Panc1 (cell line): ENCODE measurements around the gene NSUN2. TPM values are rescaled to one million over a fixed set of nuclear protein-coding genes. Genes with fewer than 3 reads are reported as not detected.

Source experiments
- ATAC-seq: fragments of 200-7000 bp; cut with Tn5 transposase; 2 replicates; pipeline ENCODE4 v1.9.1; 2020; ENCODE audit warnings: mild to moderate bottlenecking, moderate library complexity
- BruUV-seq: library from RNA; stranded (reverse); fragments of 400-500 nt; replicated peaks from 2 replicates; lab custom pipeline; 2021; lab: Mats Ljungman, UMichigan
- CTCF ChIA-PET: fragments of 300-600 bp; sonication (Branson Sonifier 250); formaldehyde crosslinking; loops from one replicate; lab custom pipeline; 2022; ENCODE audit warnings: antibody characterized with exemption; lab: Charles Lee
- POLR2A ChIA-PET: fragments of 300-600 bp; sonication (Branson Sonifier 250); formaldehyde crosslinking; loops from one replicate; lab custom pipeline; 2022; ENCODE audit warnings: antibody characterized with exemption; lab: Charles Lee
- DNase-seq: peaks from one replicate; pipeline ENCODE4 v3.0.0-alpha.2; 2010; ENCODE audit warnings: low read depth, low spot score
- H3K27ac ChIP-seq: 2 replicates; pipeline ENCODE4 v1.5.1; 2011; ENCODE audit warnings: mild to moderate bottlenecking, low read length, inconsistent platforms
- H3K27me3 ChIP-seq: fragments of 200-500 bp; sonication (Bioruptor generic); 2 replicates; pipeline ENCODE4 v1.6.0; 2014; ENCODE audit warnings: low read length, inconsistent platforms; ENCODE audit not compliant: control insufficient read depth, insufficient read depth
- H3K36me3 ChIP-seq: fragments of 200-500 bp; sonication (Bioruptor generic); 2 replicates; pipeline ENCODE4 v1.5.1; 2014; ENCODE audit warnings: inconsistent platforms, mild to moderate bottlenecking, low read length, moderate library complexity; ENCODE audit not compliant: control insufficient read depth, insufficient read depth
- H3K4me1 ChIP-seq: 2 replicates; pipeline ENCODE4 v1.5.1; 2011; ENCODE audit warnings: inconsistent platforms, mild to moderate bottlenecking, low read length, moderate library complexity; ENCODE audit not compliant: control insufficient read depth, insufficient read depth
- H3K4me3 ChIP-seq, 2 experiments: 2 replicates each; pipeline ENCODE4 v1.5.1; 2011 to 2012; ENCODE audit warnings: low read depth in 2 of 2, low read length in 2 of 2, mild to moderate bottlenecking in 2 of 2, inconsistent platforms in 1 of 2, moderate library complexity in 1 of 2
- H3K9me3 ChIP-seq: fragments of 200-500 bp; sonication (Bioruptor generic); 2 replicates; pipeline ENCODE4 v1.5.1; 2014; ENCODE audit warnings: low read depth, mild to moderate bottlenecking, inconsistent platforms, low read length, moderate library complexity; ENCODE audit not compliant: control insufficient read depth, insufficient read depth
- CTCF ChIP-seq: fragments of 450-650 bp; IDR thresholded peaks from 2 replicates; pipeline ENCODE4 v1.5.1; 2017; ENCODE audit warnings: mild to moderate bottlenecking
- POLR2AphosphoS5 ChIP-seq: IDR thresholded peaks from 2 replicates; pipeline ENCODE4 v1.6.1; 2012; ENCODE audit warnings: mild to moderate bottlenecking, low read depth, low read length, moderate library complexity
- REST ChIP-seq, 2 experiments: IDR thresholded peaks; 2 replicates each; pipeline ENCODE4 v1.6.1; 2011 to 2012; ENCODE audit warnings: low read depth in 2 of 2, control low read depth in 1 of 2, low read length in 1 of 2, mild to moderate bottlenecking in 1 of 2, moderate library complexity in 1 of 2; ENCODE audit not compliant: insufficient read depth in 1 of 2
- SIN3A ChIP-seq: IDR thresholded peaks from 2 replicates; pipeline ENCODE4 v1.6.1; 2012; ENCODE audit warnings: low read depth, mild to moderate bottlenecking, low read length, moderate library complexity, borderline replicate concordance; ENCODE audit not compliant: insufficient read depth
- TCF7L2 ChIP-seq: IDR thresholded peaks from 2 replicates; pipeline ENCODE4 v1.6.1; 2011; ENCODE audit warnings: mild to moderate bottlenecking, low read depth, low read length, inconsistent platforms
- in situ Hi-C: cut with HindIII; loops from 2 replicates; pipeline ENCODE4 v1.10.0; 2016; ENCODE audit warnings: low sequenced_read_pairs, low pct_unique_long_range_greater_than_20kb
- intact Hi-C: fragments of 100-400 bp; cut with micrococcal nuclease; formaldehyde crosslinking; loops from one replicate; pipeline ENCODE4 v1.10.0; 2022; ENCODE audit not compliant: unreplicated experiment
- total RNA-seq: library from RNA; stranded (reverse); gene quantifications from one replicate; pipeline ENCODE4 v1.2.1, GENCODE V29; 2021; ENCODE audit not compliant: unreplicated experiment

Gene NSUN2
- total RNA-seq, 1 experiment from 2014 or later = 125 TPM

GRCh38 chr5:6567835-6568234 lies 65.0 kb downstream of the NSUN2 start:
- peaks cover 15% of the 10 kb centered on the region for H3K27me3 ChIP-seq
- no peaks in the 10 kb centered on the region for H3K9me3 ChIP-seq
- intact Hi-C loops = no loop called here
- CTCF ChIA-PET = no interaction called here
- POLR2A ChIA-PET = interaction anchor here (0.6 kb wide), 1 partner anchor 55 kb away, joined by 4 read pairs; no protein-coding TSS in a partner anchor
- ATAC-seq (no peak), DNase-seq (no peak)
- no peaks in the 10 kb centered on the region for H3K4me1 ChIP-seq
- no peak overlapping the region for H3K4me3 ChIP-seq
- in situ Hi-C loops = no loop called here
- BruUV-seq = no TSS peak
- H3K27ac ChIP-seq = no peak overlapping the region
- TF ChIP-seq TCF7L2 (no peak), SIN3A (no peak), CTCF (no peak), REST (IDR thresholded peaks at IDR 0.05; ENCODE audit: insufficient read depth in 1 of 2, low read depth in 2 of 2, low read length in 1 of 2) (no peak), POLR2AphosphoS5 (no peak)
- H3K36me3 ChIP-seq = no peaks in the 10 kb centered on the region

GRCh38 chr5:6567068-6567467 lies 65.8 kb downstream of the NSUN2 start:
- TF ChIP-seq CTCF (no peak), REST (IDR thresholded peaks at IDR 0.05; ENCODE audit: insufficient read depth in 1 of 2, low read depth in 2 of 2, low read length in 1 of 2) (no peak), POLR2AphosphoS5 (no peak), SIN3A (no peak), TCF7L2 (no peak)
- BruUV-seq = no TSS peak
- no peak for DNase-seq
- in situ Hi-C loops = no loop called here
- intact Hi-C loops = no loop called here
- Histone ChIP-seq H3K4me1 (no peaks in the 10 kb centered on the region), H3K4me3 (no peak overlapping the region), H3K27me3 (peaks cover 15% of the 10 kb centered on the region), H3K27ac (no peak overlapping the region), H3K36me3 (no peaks in the 10 kb centered on the region), H3K9me3 (no peaks in the 10 kb centered on the region)
- ChIA-PET CTCF (no interaction called here), POLR2A (interaction anchor here (0.6 kb wide), 1 partner anchor 56 kb away, joined by 4 read pairs; no protein-coding TSS in a partner anchor)
- no peak for ATAC-seq
